Lung (tissue), 12 donors: Measurements from ENCODE around the gene ITPKB. TPM values are rescaled to one million over a fixed set of nuclear protein-coding genes. Genes with fewer than 3 reads are reported as not detected.

Source experiments
- ATAC-seq: fragments of 200-7000 bp; cut with Tn5 transposase; one replicate; pipeline ENCODE4 v1.9.1; 2020; ENCODE audit warnings: moderate number of reproducible peaks; ENCODE audit not compliant: insufficient read depth, low FRiP score
- DNase-seq, 3 donors: peaks; one replicate each; pipeline ENCODE4 v3.0.0-alpha.2; 2013 to 2017
- H3K27ac ChIP-seq, 2 donors: one replicate each; pipeline ENCODE4 v1.5.1; 2013; ENCODE audit warnings: mild to moderate bottlenecking in 2 of 2, moderate library complexity in 2 of 2, control low read depth in 1 of 2, inconsistent platforms in 1 of 2, low read depth in 1 of 2, low read length in 1 of 2
- H3K27me3 ChIP-seq, 3 donors: one replicate each; pipeline ENCODE4 v1.5.1; 2013; ENCODE audit warnings: low read length in 2 of 3; ENCODE audit not compliant: control insufficient read depth in 3 of 3, insufficient read depth in 3 of 3
- H3K36me3 ChIP-seq, 4 donors: one replicate each; pipeline ENCODE4 v1.5.1; 2013; ENCODE audit warnings: low read length in 4 of 4, mild to moderate bottlenecking in 1 of 4, moderate library complexity in 1 of 4; ENCODE audit not compliant: control insufficient read depth in 4 of 4, insufficient read depth in 4 of 4
- H3K4me1 ChIP-seq, 5 donors: one replicate each; pipeline ENCODE4 v1.5.1; 2013; ENCODE audit warnings: low read length in 5 of 5, mild to moderate bottlenecking in 2 of 5, moderate library complexity in 1 of 5; ENCODE audit not compliant: control insufficient read depth in 5 of 5, insufficient read depth in 5 of 5
- H3K4me3 ChIP-seq: one replicate; pipeline ENCODE4 v1.5.1; 2013; ENCODE audit warnings: mild to moderate bottlenecking, control low read depth, moderate library complexity
- H3K9ac ChIP-seq, 2 donors: one replicate each; pipeline ENCODE4 v1.5.1; 2013; ENCODE audit warnings: low read length in 2 of 2, control low read depth in 1 of 2; ENCODE audit not compliant: insufficient read depth in 1 of 2
- H3K9me3 ChIP-seq, 4 donors: one replicate each; pipeline ENCODE4 v1.5.1; 2013; ENCODE audit warnings: low read length in 3 of 4, mild to moderate bottlenecking in 1 of 4, moderate library complexity in 1 of 4; ENCODE audit not compliant: control insufficient read depth in 4 of 4, insufficient read depth in 3 of 4
- CTCF ChIP-seq: IDR thresholded peaks from 2 replicates; pipeline ENCODE4 v1.5.1; 2012; ENCODE audit warnings: mild to moderate bottlenecking; ENCODE audit errors: control extremely low read depth, extremely low read depth
- WGBS, 2 donors: extraction: QIAGEN DNeasy Blood & Tissue Kit; methylation state at CpG; one replicate each; pipeline ENCODE4 v1.1.7; 2013; 5-methylcytosine and 5-hydroxymethylcytosine counted together
- polyA plus RNA-seq, 2 donors: library from polyadenylated mRNA; stranded (reverse); fragments of 200-250 nt; gene quantifications; one replicate each; pipeline ENCODE4 v1.2.1, GENCODE V29; 2013
- total RNA-seq, 2 donors: library from RNA; depleted of rRNA in 1 of 2; stranded (reverse); fragments of >200 nt in 1 of 2; gene quantifications; one replicate each; pipeline ENCODE4 v1.2.1, GENCODE V29; 2014 to 2021
- donor health status: control.
- donor health status: control.
- donor health status: Bipolar disorder and iron deficiency.
- donor health status: healthy.
- donor health status: DM: yes; HTN: yes; CAD: no.

Gene ITPKB
- total and polyA plus RNA-seq, 4 donors: 9.9 to 46.6 (median 28.1) TPM

DNA sequence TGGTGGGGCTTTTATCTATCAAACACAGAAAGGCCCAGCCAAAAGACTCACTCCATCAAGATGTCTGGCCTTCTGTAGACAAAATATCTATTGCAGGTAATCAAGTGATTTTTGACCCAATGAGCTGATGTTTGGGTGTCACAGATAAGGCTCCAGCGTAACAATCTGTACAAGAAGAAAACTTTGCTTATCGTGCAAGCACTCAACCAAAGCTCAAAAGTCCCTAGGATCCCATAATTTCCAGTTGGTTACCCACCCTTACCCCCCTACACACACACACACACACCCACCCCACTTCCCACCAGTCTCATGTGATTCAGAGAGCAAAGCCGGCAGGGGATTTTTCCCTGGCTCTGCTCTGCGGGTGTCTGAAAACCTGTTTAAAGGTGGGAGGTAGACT, 5.8 kb downstream of the ITPKB start:
- WGBS, 2 donors: 37 to 61% methylated on average over 4 of the region's 4 CpGs
- DNase-seq (no peak), ATAC-seq (no peak)
- Histone ChIP-seq H3K9ac (no peak overlapping the region), H3K36me3 (peaks cover 0 to 21% (median 15%) of the 10 kb centered on the region in 4 donors), H3K4me3 (no peak overlapping the region), H3K27ac (no peak overlapping the region), H3K9me3 (peaks cover 0 to 2% (median 0%) of the 10 kb centered on the region in 4 donors), H3K4me1 (peaks cover 8 to 38% (median 18%) of the 10 kb centered on the region in 5 donors), H3K27me3 (no peaks in the 10 kb centered on the region)
- TF ChIP-seq CTCF: no peak

GRCh38 chr1:226732856-226733291, 6.2 kb downstream of the ITPKB start:
- no peak overlapping the region for H3K9ac ChIP-seq
- H3K9me3 ChIP-seq: peaks cover 0 to 2% (median 0%) of the 10 kb centered on the region in 4 donors
- H3K4me1 ChIP-seq: peaks cover 8 to 38% (median 18%) of the 10 kb centered on the region in 5 donors
- peak overlapping the region in 1 of 2 donors; percentile 2 for H3K27ac ChIP-seq
- no peak overlapping the region for H3K4me3 ChIP-seq
- peaks cover 0 to 21% (median 15%) of the 10 kb centered on the region in 4 donors for H3K36me3 ChIP-seq
- DNase-seq (no peak), ATAC-seq (no peak)
- no peaks in the 10 kb centered on the region for H3K27me3 ChIP-seq
- 61 to 70% methylated on average over 4 of the region's 4 CpGs for WGBS, 2 donors
- no peak for TF ChIP-seq CTCF

DNA sequence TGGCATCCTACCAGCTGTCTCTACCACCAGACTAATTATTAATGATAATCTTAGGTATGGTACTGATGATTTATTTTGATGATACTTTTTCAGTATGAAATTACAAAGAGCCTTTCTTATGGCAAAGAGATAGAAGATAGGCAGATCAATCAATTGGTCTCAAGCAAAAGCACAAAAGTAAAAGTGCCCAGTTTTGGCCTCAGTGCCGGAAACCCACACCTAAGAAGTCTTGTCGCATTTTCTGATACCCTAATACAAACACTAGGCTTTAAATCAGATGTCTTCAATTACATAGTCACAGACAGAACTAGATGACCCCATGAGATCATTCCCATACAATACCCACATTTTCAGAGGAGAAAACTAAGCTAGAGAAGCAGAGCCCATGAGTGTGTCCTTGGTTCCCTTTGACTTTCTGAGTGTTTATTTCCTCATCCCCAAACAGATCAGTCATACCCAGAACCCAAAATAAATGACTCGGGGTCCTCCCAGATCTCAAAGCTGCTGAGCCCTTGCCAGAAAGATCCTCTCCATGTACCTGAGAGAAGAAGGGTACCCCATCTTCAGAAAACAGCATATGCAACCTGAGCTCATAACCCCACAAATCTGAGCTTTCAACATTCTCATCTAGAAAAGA, 7.7 kb downstream of the ITPKB start:
- no peak overlapping the region for H3K9ac ChIP-seq
- DNase-seq: no peak
- H3K36me3 ChIP-seq: peaks cover 0 to 20% (median 15%) of the 10 kb centered on the region in 4 donors
- no peak for TF ChIP-seq CTCF
- ATAC-seq: no peak
- peak overlapping the region in 1 of 2 donors; percentile 40 for H3K27ac ChIP-seq
- WGBS, 2 donors: 53 to 66% methylated on average over 3 of the region's 3 CpGs
- H3K4me1 ChIP-seq: peaks cover 5 to 30% (median 19%) of the 10 kb centered on the region in 5 donors
- no peaks in the 10 kb centered on the region for H3K27me3 ChIP-seq
- no peak overlapping the region for H3K4me3 ChIP-seq
- H3K9me3 ChIP-seq: peaks cover 0 to 2% (median 0%) of the 10 kb centered on the region in 4 donors
